SK-N-SH treated with all-trans-retinoic acid at 6 μM for 48 hours (cell line): ENCODE measurements around the gene ITGA3.

Source experiments
- ARNTL ChIP-seq: fragments of 450-650 bp; formaldehyde crosslinking; IDR thresholded peaks from 2 replicates; pipeline ENCODE4 v1.5.0; 2020; ENCODE audit warnings: low read depth, mild to moderate bottlenecking, moderate library complexity, borderline replicate concordance
- PPARA ChIP-seq: fragments of 250-450 bp; sonication (Bioruptor Pico); IDR thresholded peaks from 2 replicates; pipeline ENCODE4 v1.5.0; 2020; ENCODE audit warnings: mild to moderate bottlenecking, borderline replicate concordance
- RARB ChIP-seq: fragments of 250-450 bp; sonication (Bioruptor Pico); IDR thresholded peaks from 2 replicates; pipeline ENCODE4 v1.8.0; 2021; ENCODE audit warnings: mild to moderate bottlenecking, moderate library complexity
- SNAI2 ChIP-seq: fragments of 250-450 bp; sonication (Bioruptor Pico); IDR thresholded peaks from 2 replicates; pipeline ENCODE4 v1.5.0; 2020; ENCODE audit warnings: mild to moderate bottlenecking, moderate library complexity
- TOX ChIP-seq: fragments of 250-450 bp; sonication (Bioruptor Pico); IDR thresholded peaks from 2 replicates; pipeline ENCODE4 v1.8.0; 2021; ENCODE audit warnings: mild to moderate bottlenecking, moderate library complexity, borderline replicate concordance
- ZC3H10 ChIP-seq: fragments of 250-450 bp; sonication (Bioruptor Pico); IDR thresholded peaks from 2 replicates; pipeline ENCODE4 v1.5.1; 2021; ENCODE audit warnings: mild to moderate bottlenecking, moderate library complexity
- ZFP3 ChIP-seq: fragments of 250-450 bp; sonication (Bioruptor Pico); IDR thresholded peaks from 2 replicates; pipeline ENCODE4 v1.5.0; 2020; ENCODE audit warnings: mild to moderate bottlenecking, moderate library complexity
- ZFP30 ChIP-seq: fragments of 450-650 bp; formaldehyde crosslinking; IDR thresholded peaks from 2 replicates; pipeline ENCODE4 v1.5.0; 2022; ENCODE audit warnings: mild to moderate bottlenecking, moderate library complexity
- ZNF8 ChIP-seq: fragments of 450-650 bp; formaldehyde crosslinking; IDR thresholded peaks from 2 replicates; pipeline ENCODE4 v1.5.0; 2020; ENCODE audit warnings: mild to moderate bottlenecking, moderate library complexity
- TF ChIP-seq, protein P1 (sequence below): fragments of 250-450 bp; sonication (Bioruptor Pico); IDR thresholded peaks from 2 replicates; pipeline ENCODE4 v1.8.0; 2020; ENCODE audit warnings: mild to moderate bottlenecking, moderate library complexity, borderline replicate concordance
- TF ChIP-seq, protein P2 (sequence below): fragments of 250-450 bp; sonication (Bioruptor Pico); IDR thresholded peaks from 2 replicates; pipeline ENCODE4 v1.5.1; 2020; ENCODE audit warnings: low read depth, mild to moderate bottlenecking, moderate library complexity
- TF ChIP-seq, protein P3 (sequence below): fragments of 250-450 bp; sonication (Bioruptor Pico); IDR thresholded peaks from 2 replicates; pipeline ENCODE4 v1.5.0; 2020; ENCODE audit warnings: mild to moderate bottlenecking, moderate library complexity

DNA sequence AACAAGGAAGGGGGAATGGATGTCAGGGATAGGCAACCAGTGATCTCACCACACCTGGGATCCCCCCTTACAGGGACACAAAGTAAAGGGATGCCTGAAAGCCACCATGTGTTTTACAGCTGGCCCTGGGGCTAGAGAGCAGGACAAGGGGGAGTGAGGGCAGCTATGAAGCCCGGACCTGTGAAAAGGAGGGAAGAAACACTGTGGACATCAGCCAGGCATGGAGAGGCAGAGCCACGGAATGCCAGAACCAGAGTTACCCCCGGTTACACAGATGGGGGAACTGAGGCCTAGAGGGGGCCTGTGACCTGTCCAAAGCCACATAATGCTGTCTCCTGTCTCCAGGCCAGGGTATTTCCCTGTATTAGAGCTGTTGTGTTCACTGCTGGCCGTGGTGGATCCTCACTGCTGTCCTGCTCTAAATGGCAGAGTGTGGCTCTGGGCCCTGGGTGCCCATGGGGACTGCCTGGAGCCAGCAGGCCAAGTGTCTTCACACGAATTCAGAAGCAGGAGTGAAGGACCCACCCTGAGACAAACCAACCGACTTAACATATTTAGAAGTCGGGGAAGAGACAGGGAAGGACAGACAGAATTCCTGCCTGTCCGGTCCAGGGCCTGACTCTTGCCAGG lies 29.7 kb upstream of the ITGA3 start:
- TF ChIP-seq ZC3H10 (CRISPR knock-in tag) (no peak), ZNF8 (CRISPR knock-in tag) (no peak), SNAI2 (no peak), TOX (CRISPR knock-in tag) (no peak), RARB (CRISPR knock-in tag) (no peak), ZFP30 (CRISPR knock-in tag) (no peak), PPARA (CRISPR knock-in tag) (no peak), ZFP3 (CRISPR knock-in tag) (no peak), ARNTL (CRISPR knock-in tag) (no peak)
- TF ChIP-seq, protein P1, sequence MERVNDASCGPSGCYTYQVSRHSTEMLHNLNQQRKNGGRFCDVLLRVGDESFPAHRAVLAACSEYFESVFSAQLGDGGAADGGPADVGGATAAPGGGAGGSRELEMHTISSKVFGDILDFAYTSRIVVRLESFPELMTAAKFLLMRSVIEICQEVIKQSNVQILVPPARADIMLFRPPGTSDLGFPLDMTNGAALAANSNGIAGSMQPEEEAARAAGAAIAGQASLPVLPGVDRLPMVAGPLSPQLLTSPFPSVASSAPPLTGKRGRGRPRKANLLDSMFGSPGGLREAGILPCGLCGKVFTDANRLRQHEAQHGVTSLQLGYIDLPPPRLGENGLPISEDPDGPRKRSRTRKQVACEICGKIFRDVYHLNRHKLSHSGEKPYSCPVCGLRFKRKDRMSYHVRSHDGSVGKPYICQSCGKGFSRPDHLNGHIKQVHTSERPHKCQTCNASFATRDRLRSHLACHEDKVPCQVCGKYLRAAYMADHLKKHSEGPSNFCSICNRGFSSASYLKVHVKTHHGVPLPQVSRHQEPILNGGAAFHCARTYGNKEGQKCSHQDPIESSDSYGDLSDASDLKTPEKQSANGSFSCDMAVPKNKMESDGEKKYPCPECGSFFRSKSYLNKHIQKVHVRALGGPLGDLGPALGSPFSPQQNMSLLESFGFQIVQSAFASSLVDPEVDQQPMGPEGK = no peak
- TF ChIP-seq, protein P2, sequence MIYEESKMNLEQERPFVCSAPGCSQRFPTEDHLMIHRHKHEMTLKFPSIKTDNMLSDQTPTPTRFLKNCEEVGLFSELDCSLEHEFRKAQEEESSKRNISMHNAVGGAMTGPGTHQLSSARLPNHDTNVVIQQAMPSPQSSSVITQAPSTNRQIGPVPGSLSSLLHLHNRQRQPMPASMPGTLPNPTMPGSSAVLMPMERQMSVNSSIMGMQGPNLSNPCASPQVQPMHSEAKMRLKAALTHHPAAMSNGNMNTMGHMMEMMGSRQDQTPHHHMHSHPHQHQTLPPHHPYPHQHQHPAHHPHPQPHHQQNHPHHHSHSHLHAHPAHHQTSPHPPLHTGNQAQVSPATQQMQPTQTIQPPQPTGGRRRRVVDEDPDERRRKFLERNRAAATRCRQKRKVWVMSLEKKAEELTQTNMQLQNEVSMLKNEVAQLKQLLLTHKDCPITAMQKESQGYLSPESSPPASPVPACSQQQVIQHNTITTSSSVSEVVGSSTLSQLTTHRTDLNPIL (CRISPR knock-in tag) = no peak
- TF ChIP-seq, protein P3, sequence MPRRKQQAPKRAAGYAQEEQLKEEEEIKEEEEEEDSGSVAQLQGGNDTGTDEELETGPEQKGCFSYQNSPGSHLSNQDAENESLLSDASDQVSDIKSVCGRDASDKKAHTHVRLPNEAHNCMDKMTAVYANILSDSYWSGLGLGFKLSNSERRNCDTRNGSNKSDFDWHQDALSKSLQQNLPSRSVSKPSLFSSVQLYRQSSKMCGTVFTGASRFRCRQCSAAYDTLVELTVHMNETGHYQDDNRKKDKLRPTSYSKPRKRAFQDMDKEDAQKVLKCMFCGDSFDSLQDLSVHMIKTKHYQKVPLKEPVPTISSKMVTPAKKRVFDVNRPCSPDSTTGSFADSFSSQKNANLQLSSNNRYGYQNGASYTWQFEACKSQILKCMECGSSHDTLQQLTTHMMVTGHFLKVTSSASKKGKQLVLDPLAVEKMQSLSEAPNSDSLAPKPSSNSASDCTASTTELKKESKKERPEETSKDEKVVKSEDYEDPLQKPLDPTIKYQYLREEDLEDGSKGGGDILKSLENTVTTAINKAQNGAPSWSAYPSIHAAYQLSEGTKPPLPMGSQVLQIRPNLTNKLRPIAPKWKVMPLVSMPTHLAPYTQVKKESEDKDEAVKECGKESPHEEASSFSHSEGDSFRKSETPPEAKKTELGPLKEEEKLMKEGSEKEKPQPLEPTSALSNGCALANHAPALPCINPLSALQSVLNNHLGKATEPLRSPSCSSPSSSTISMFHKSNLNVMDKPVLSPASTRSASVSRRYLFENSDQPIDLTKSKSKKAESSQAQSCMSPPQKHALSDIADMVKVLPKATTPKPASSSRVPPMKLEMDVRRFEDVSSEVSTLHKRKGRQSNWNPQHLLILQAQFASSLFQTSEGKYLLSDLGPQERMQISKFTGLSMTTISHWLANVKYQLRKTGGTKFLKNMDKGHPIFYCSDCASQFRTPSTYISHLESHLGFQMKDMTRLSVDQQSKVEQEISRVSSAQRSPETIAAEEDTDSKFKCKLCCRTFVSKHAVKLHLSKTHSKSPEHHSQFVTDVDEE (CRISPR knock-in tag) = no peak
